H1 (cell line): ENCODE measurements around the gene ALPP. TPM values are rescaled to one million over a fixed set of nuclear protein-coding genes. Genes with fewer than 3 reads are reported as not detected.

Experiments
- BACH1 ChIP-seq: IDR thresholded peaks from 2 replicates; pipeline ENCODE4 v1.6.1; 2012; ENCODE audit warnings: low read length, improper control_type of control experiment
- CREB1 ChIP-seq: IDR thresholded peaks from 2 replicates; pipeline ENCODE4 v1.6.1; 2012; ENCODE audit warnings: inconsistent platforms
- EGR1 ChIP-seq: IDR thresholded peaks from 2 replicates; pipeline ENCODE4 v1.6.1; 2011; ENCODE audit warnings: low read depth, low read length, borderline replicate concordance
- EZH2 ChIP-seq: fragments of 200-600 bp; sonication (generic); IDR thresholded peaks from 2 replicates; pipeline ENCODE4 v1.7.1; 2012; ENCODE audit warnings: low read depth, mild to moderate bottlenecking, moderate library complexity, low read length, inconsistent platforms; ENCODE audit not compliant: severe bottlenecking
- HDAC6 ChIP-seq: IDR thresholded peaks from one replicate; pipeline ENCODE4 v1.7.1; 2012; ENCODE audit warnings: low read depth, mild to moderate bottlenecking, inconsistent platforms, low read length, moderate library complexity
- RNF2 ChIP-seq: fragments of 200-900, 300-1000 bp; sonication (generic); IDR thresholded peaks from 2 replicates; pipeline ENCODE4 v1.7.1; 2016; ENCODE audit warnings: borderline replicate concordance, low read depth, mild to moderate bottlenecking, antibody characterized with exemption, low read length; ENCODE audit not compliant: poor library complexity, severe bottlenecking; ENCODE audit errors: missing control alignments
- SAP30 ChIP-seq: fragments of 300-600 bp; sonication (generic); IDR thresholded peaks from 2 replicates; pipeline ENCODE4 v1.7.1; 2012; ENCODE audit warnings: low read length, moderate library complexity, mild to moderate bottlenecking, inconsistent platforms; ENCODE audit not compliant: insufficient read depth, insufficient replicate concordance
- SP2 ChIP-seq: IDR thresholded peaks from 2 replicates; pipeline ENCODE4 v1.6.1; 2012; ENCODE audit warnings: mild to moderate bottlenecking, low read length, inconsistent platforms
- TBP ChIP-seq: IDR thresholded peaks from 2 replicates; pipeline ENCODE4 v1.6.1; 2011; ENCODE audit warnings: low read depth, low read length, improper control_type of control experiment
- TCF12 ChIP-seq: IDR thresholded peaks from 2 replicates; pipeline ENCODE4 v1.6.1; 2011; ENCODE audit warnings: low read depth, mild to moderate bottlenecking, low read length
- polyA plus RNA-seq, 7 experiments: library from polyadenylated mRNA; depleted of rRNA in 3 of 7; stranded (reverse) in 5 of 7; unstranded in 2 of 7; fragments of >200 nt in 5 of 7; fragments of 200-250 nt in 2 of 7; gene quantifications; 1 replicate in 5 of 7; 2 replicates in 1 of 7; 4 replicates in 1 of 7; pipeline versions ENCODE4 v1.2.1 to v1.2.3, GENCODE V29; 2011 to 2013; ENCODE audit warnings: missing spikeins in 2 of 7, mixed read lengths in 2 of 7
- total RNA-seq: library from RNA; stranded (reverse); fragmentation: NEBNext Ultra II Directional; extraction: Animal tissue kit (Norgen Biotek cat#: 25700); gene quantifications from 2 replicates; pipeline ENCODE4 v1.2.1, GENCODE V29; 2021
- TF ChIP-seq, protein P1 (sequence below): fragments of 300-600 bp; sonication (generic); IDR thresholded peaks from 2 replicates; pipeline ENCODE4 v1.7.1; 2012; ENCODE audit warnings: low read length, moderate library complexity, mild to moderate bottlenecking, inconsistent platforms; ENCODE audit not compliant: insufficient replicate concordance

ALPP gene
- total and polyA plus RNA-seq, 2 of the 8 experiments (the other 6 are each of a cell fraction or from before 2014, with no cell fraction given) = 0.15 TPM

DNA sequence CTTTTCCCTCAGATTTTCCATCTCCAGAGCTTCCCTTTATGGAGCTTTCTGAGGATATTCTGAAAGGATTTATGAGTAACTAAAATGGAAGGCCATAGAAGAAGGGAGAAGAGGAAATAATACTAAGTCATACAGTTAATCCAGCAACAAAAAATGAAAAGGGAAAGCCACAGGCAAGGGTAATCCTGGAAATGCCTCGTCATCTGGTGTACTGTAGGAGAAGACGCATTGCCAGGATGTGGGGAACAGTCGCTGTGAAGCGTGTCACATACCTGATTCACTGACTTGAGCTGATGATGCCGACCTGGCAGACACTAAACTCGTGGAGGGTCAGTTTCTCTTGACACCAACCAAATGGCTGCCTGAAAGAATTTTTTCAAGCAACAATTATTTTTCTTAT, 34.7 kb upstream of the ALPP start (continued):
- TF ChIP-seq, protein P1, sequence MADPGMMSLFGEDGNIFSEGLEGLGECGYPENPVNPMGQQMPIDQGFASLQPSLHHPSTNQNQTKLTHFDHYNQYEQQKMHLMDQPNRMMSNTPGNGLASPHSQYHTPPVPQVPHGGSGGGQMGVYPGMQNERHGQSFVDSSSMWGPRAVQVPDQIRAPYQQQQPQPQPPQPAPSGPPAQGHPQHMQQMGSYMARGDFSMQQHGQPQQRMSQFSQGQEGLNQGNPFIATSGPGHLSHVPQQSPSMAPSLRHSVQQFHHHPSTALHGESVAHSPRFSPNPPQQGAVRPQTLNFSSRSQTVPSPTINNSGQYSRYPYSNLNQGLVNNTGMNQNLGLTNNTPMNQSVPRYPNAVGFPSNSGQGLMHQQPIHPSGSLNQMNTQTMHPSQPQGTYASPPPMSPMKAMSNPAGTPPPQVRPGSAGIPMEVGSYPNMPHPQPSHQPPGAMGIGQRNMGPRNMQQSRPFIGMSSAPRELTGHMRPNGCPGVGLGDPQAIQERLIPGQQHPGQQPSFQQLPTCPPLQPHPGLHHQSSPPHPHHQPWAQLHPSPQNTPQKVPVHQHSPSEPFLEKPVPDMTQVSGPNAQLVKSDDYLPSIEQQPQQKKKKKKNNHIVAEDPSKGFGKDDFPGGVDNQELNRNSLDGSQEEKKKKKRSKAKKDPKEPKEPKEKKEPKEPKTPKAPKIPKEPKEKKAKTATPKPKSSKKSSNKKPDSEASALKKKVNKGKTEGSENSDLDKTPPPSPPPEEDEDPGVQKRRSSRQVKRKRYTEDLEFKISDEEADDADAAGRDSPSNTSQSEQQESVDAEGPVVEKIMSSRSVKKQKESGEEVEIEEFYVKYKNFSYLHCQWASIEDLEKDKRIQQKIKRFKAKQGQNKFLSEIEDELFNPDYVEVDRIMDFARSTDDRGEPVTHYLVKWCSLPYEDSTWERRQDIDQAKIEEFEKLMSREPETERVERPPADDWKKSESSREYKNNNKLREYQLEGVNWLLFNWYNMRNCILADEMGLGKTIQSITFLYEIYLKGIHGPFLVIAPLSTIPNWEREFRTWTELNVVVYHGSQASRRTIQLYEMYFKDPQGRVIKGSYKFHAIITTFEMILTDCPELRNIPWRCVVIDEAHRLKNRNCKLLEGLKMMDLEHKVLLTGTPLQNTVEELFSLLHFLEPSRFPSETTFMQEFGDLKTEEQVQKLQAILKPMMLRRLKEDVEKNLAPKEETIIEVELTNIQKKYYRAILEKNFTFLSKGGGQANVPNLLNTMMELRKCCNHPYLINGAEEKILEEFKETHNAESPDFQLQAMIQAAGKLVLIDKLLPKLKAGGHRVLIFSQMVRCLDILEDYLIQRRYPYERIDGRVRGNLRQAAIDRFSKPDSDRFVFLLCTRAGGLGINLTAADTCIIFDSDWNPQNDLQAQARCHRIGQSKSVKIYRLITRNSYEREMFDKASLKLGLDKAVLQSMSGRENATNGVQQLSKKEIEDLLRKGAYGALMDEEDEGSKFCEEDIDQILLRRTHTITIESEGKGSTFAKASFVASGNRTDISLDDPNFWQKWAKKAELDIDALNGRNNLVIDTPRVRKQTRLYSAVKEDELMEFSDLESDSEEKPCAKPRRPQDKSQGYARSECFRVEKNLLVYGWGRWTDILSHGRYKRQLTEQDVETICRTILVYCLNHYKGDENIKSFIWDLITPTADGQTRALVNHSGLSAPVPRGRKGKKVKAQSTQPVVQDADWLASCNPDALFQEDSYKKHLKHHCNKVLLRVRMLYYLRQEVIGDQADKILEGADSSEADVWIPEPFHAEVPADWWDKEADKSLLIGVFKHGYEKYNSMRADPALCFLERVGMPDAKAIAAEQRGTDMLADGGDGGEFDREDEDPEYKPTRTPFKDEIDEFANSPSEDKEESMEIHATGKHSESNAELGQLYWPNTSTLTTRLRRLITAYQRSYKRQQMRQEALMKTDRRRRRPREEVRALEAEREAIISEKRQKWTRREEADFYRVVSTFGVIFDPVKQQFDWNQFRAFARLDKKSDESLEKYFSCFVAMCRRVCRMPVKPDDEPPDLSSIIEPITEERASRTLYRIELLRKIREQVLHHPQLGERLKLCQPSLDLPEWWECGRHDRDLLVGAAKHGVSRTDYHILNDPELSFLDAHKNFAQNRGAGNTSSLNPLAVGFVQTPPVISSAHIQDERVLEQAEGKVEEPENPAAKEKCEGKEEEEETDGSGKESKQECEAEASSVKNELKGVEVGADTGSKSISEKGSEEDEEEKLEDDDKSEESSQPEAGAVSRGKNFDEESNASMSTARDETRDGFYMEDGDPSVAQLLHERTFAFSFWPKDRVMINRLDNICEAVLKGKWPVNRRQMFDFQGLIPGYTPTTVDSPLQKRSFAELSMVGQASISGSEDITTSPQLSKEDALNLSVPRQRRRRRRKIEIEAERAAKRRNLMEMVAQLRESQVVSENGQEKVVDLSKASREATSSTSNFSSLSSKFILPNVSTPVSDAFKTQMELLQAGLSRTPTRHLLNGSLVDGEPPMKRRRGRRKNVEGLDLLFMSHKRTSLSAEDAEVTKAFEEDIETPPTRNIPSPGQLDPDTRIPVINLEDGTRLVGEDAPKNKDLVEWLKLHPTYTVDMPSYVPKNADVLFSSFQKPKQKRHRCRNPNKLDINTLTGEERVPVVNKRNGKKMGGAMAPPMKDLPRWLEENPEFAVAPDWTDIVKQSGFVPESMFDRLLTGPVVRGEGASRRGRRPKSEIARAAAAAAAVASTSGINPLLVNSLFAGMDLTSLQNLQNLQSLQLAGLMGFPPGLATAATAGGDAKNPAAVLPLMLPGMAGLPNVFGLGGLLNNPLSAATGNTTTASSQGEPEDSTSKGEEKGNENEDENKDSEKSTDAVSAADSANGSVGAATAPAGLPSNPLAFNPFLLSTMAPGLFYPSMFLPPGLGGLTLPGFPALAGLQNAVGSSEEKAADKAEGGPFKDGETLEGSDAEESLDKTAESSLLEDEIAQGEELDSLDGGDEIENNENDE = no peak
- TF ChIP-seq RNF2 (no peak), CREB1 (no peak), EGR1 (no peak), HDAC6 (no peak), TBP (no peak), EZH2 (no peak), TCF12 (no peak), SAP30 (no peak), SP2 (no peak), BACH1 (no peak)
- TF ChIP-seq, all 59 proteins: peak for 0
